Activated CD8-positive, alpha-beta memory T cell treated with anti-CD3 and anti-CD28 coated beads, Interleukin-2, amount 10 ng/mL, durations not matched to agents 7 days and 5 days (primary cell): ENCODE data around the gene GARS1. TPM values are rescaled to one million over a fixed set of nuclear protein-coding genes. Genes with fewer than 3 reads are reported as not detected.

Source experiments
- ATAC-seq: fragments of 150-1000 bp; cut with Tn5 transposase; one replicate; pipeline ENCODE4 v1.10.0; 2021; ENCODE audit warnings: moderate library complexity
- CTCF ChIA-PET: fragments of 350-600 bp; sonication (Branson Sonifier 250); formaldehyde crosslinking; loops from one replicate; lab custom pipeline; 2021; ENCODE audit warnings: antibody characterized with exemption; lab: Charles Lee
- DNase-seq: peaks from one replicate; pipeline ENCODE4 v3.0.0-alpha.2; 2020
- H3K27ac Mint-ChIP-seq: one replicate; pipeline ENCODE4 v1.8.0; 2021; ENCODE audit warnings: mild to moderate bottlenecking, mixed read lengths
- H3K27me3 Mint-ChIP-seq: one replicate; pipeline ENCODE4 v1.8.0; 2021; ENCODE audit warnings: mixed read lengths
- H3K36me3 Mint-ChIP-seq: one replicate; pipeline ENCODE4 v1.8.0; 2021; ENCODE audit warnings: mild to moderate bottlenecking, mixed read lengths
- H3K4me1 Mint-ChIP-seq: one replicate; pipeline ENCODE4 v1.8.0; 2021; ENCODE audit warnings: mixed read lengths
- H3K4me3 Mint-ChIP-seq: one replicate; pipeline ENCODE4 v1.8.0; 2021; ENCODE audit warnings: mild to moderate bottlenecking, moderate library complexity, mixed read lengths
- H3K9me3 Mint-ChIP-seq: one replicate; pipeline ENCODE4 v1.8.0; 2022; ENCODE audit warnings: low read depth, mixed read lengths
- total RNA-seq, 2 experiments: library from RNA; stranded (reverse); gene quantifications; one replicate each; pipeline ENCODE4 v1.2.3, GENCODE V29; 2021

The GARS1 gene
- total RNA-seq, 2 experiments from 2014 or later, result 203 to 260 TPM

DNA sequence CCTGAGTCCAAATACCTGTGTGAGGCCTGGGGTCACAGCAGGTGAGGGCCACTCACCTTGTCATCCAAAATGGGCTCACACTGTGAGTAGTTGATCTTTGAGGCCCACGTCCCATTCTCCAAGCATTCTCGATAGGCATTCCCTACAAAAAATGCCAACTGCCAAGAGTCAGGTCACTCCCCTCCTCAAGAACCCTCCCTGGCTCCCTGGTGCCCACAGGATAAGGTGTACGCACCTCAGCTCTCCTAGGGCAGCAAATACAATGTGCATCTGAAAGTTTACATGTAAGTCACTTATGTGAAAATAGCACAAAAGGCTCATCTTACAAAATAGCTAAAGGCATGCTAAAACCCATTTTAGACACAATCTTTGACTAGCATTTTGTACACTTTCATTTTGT lies 72.5 kb downstream of the GARS1 start:
- H3K4me1 Mint-ChIP-seq, result no peaks in the 10 kb centered on the region
- no peak overlapping the region for H3K4me3 Mint-ChIP-seq
- CTCF ChIA-PET, result interaction anchor here (0.9 to 1.6 kb wide), 2 partner anchors 13 to 73 kb away, joined by 3 to 4 read pairs; no protein-coding TSS in a partner anchor
- no peak for DNase-seq
- H3K36me3 Mint-ChIP-seq, result no peaks in the 10 kb centered on the region
- H3K9me3 Mint-ChIP-seq, result no peaks in the 10 kb centered on the region
- no peaks in the 10 kb centered on the region for H3K27me3 Mint-ChIP-seq
- H3K27ac Mint-ChIP-seq, result no peak overlapping the region
- ATAC-seq, result no peak

DNA sequence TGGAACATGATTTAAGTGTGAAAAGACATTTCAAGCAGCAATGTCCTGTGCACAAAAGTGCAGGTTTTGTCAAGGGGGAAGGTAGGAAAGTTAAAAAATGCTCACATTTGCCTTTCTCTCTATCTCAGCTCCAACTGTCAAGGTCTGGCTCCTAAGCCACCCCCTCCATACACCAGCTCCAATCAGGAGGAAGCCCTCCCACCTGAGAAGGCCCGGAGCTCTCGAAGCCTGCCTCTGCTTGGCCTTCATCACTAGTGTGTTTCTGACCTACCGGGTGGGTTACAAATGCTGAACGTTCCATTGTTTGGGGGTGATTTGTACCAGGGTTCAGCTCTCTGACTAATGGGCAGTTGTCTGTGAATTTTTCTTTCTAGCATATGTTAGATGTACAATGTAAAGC lies 73.4 kb downstream of the GARS1 start:
- Mint-ChIP-seq H3K4me3 (no peak overlapping the region), H3K9me3 (no peaks in the 10 kb centered on the region), H3K27ac (no peak overlapping the region), H3K36me3 (no peaks in the 10 kb centered on the region), H3K27me3 (no peaks in the 10 kb centered on the region), H3K4me1 (no peaks in the 10 kb centered on the region)
- CTCF ChIA-PET, result interaction anchor here (0.9 kb wide), 1 partner anchor 12 kb away, joined by 3 read pairs; no protein-coding TSS in a partner anchor
- ATAC-seq (no peak), DNase-seq (no peak)

DNA sequence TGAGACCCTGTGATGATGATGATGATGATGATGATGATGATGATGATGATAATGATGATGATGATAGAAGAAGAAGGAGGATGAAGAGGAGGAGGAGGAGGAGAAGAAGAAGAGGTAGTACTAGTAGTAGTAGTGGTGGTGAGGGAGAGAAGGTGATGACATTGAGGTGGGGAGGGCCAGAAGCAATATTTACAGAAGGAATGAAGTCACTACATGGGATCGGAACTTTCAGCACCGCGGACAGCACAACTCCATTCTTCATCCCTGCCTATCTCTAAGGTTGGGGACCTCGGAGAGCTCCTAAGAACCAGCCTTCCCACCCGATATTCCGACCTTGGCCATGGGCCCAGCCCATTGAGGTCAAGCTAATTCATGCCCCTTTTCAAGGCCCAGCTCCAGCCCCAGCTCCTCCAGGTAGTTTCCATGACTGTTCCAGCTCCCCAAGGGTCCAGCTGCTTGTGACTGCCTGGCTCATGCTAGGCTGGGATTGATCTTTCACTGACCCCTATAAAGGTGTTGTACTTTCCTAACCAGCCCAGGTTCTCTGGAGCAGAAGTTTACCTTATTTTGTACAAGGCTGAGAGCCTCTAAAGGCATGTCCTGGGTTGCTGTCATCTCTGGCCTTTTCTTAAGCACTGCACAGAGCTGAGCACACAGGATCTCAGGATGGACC lies 77.3 kb downstream of the GARS1 start:
- H3K4me3 Mint-ChIP-seq, result no peak overlapping the region

DNA sequence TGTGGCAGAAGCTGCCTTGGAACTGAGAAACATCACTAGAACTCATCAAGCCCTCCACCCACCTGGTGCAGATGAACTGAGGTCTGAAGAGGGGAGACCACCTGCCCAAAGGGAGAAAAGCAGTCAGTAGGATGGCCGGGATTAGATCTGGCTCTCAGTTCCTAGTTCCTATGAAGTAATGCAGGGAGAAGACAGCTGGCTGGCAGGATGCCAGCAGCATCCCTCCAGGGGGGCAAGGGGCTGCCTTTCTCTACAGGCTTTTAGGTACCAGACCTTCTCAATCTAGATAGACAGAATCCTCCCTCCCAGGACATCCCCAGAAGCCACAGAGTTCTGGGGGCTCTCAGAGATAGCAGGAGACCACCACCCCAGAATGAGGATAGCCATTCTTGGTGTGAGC lies 79.7 kb downstream of the GARS1 start:
- Mint-ChIP-seq H3K36me3 (no peaks in the 10 kb centered on the region), H3K27ac (no peak overlapping the region), H3K4me3 (no peak overlapping the region), H3K9me3 (no peaks in the 10 kb centered on the region), H3K4me1 (no peaks in the 10 kb centered on the region), H3K27me3 (peaks cover 21% of the 10 kb centered on the region)
- ATAC-seq (no peak), DNase-seq (no peak)
- CTCF ChIA-PET, result no interaction called here

More for the DNA sequence above, 77.3 kb downstream of the GARS1 start:
- Mint-ChIP-seq H3K27ac (no peak overlapping the region), H3K4me1 (no peaks in the 10 kb centered on the region), H3K36me3 (no peaks in the 10 kb centered on the region), H3K9me3 (no peaks in the 10 kb centered on the region), H3K27me3 (peaks cover under 1% of the 10 kb centered on the region)
- DNase-seq (peak; percentile 50), ATAC-seq (peak; percentile 45)
- CTCF ChIA-PET, result no interaction called here

DNA sequence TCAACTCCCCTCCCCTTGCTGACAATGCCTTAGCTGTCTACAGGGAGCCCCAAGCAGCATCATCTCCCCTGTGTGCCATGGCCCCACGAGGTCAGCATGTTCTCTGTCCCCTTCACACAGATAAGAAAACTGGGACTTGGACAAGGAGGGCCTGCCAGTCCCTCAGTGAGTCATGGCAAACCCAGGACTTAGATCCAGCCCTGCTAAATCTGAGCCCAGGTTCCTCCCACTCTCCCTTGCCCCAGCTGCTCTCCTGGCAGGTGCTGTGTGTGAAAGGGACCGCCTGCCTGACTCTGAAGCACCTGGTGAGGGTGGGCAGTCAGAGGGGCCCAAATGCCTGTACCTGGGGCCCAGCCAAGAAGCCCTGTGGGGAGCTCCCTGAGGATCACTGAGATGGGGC lies 80.2 kb downstream of the GARS1 start:
- no peaks in the 10 kb centered on the region for H3K4me1 Mint-ChIP-seq
- no peak overlapping the region for H3K4me3 Mint-ChIP-seq
- peaks cover 26% of the 10 kb centered on the region for H3K27me3 Mint-ChIP-seq
- no peak for ATAC-seq
- H3K27ac Mint-ChIP-seq, result no peak overlapping the region
- CTCF ChIA-PET, result no interaction called here
- no peaks in the 10 kb centered on the region for H3K36me3 Mint-ChIP-seq
- DNase-seq, result no peak
- no peaks in the 10 kb centered on the region for H3K9me3 Mint-ChIP-seq

DNA sequence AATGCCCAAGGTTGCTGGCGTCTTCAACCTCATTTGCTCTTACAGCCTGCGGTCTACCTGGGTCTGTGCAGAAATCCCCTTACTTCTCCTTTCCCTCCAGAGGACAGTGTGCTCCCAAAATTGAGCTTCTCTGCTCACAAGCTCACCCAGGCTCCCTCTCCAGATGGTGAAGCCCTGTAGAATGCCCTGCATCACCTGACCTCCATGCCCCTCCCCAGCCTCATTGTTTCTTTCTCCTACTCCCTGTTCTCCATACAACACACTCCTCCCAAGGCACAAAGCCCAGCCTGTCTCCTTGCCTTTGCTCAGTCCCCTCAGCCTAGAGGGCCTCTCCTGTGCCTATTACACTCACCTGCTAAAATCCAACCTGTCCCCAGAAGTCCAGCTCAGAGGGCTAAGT lies 84.1 kb downstream of the GARS1 start:
- CTCF ChIA-PET, result no interaction called here
- peaks cover 61% of the 10 kb centered on the region for H3K27me3 Mint-ChIP-seq
- no peak for DNase-seq
- H3K36me3 Mint-ChIP-seq, result no peaks in the 10 kb centered on the region
- H3K9me3 Mint-ChIP-seq, result no peaks in the 10 kb centered on the region
- H3K4me3 Mint-ChIP-seq, result no peak overlapping the region
- ATAC-seq, result no peak
- H3K27ac Mint-ChIP-seq, result no peak overlapping the region
- peaks cover 8% of the 10 kb centered on the region for H3K4me1 Mint-ChIP-seq

DNA sequence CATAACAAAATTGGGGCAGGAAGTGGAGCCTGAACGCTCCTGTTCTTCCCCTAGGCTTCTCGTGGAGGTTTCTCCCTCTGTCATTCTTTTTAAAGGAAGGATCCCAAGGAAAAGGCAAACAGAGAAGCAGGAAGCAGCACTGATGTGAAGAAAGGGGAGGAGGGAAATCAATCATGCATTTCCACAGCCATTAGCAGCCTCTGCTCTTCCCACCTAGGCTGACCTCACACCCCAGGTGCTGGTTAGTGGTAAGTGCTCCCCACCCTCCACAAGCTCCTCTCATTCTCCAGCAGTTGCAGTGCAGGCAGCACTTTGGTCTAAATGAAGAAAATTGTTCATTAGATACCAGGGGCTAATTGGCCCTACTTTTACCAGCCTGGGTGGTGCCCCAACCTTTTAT lies 85.0 kb downstream of the GARS1 start:
- no peak for DNase-seq
- H3K4me1 Mint-ChIP-seq, result peaks cover 8% of the 10 kb centered on the region
- no peak overlapping the region for H3K27ac Mint-ChIP-seq
- H3K9me3 Mint-ChIP-seq, result no peaks in the 10 kb centered on the region
- H3K4me3 Mint-ChIP-seq, result no peak overlapping the region
- CTCF ChIA-PET, result interaction anchor here (1.4 to 1.9 kb wide), 2 partner anchors 12 to 19 kb away, joined by 3 to 6 read pairs; no protein-coding TSS in a partner anchor
- H3K36me3 Mint-ChIP-seq, result no peaks in the 10 kb centered on the region
- H3K27me3 Mint-ChIP-seq, result peaks cover 70% of the 10 kb centered on the region
- ATAC-seq, result no peak

DNA sequence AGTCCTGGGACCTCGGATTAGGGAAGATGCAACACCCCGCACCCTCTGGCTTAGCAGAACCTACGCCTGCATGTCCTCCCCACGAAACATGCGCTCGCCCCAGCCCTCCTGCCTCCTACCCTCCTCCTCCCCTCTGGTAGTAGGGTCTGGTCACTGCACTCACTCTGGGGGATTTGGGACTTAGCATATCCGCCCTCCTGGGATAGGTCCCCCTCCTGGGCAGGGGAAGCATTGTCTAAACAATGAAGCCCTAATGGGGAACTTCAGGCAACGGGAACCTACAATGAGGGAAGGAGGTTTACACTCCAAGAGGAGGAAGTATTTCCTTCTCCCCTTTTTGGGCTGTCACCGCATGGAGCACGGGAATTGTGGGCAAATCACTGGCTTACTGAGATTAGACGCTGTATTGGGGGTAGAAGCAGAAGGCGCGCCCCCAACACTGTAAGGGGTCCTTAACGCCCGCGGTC lies 86.7 kb downstream of the GARS1 start:
- Mint-ChIP-seq H3K27ac (no peak overlapping the region), H3K9me3 (no peaks in the 10 kb centered on the region), H3K27me3 (peaks cover 72% of the 10 kb centered on the region), H3K4me3 (peak overlapping the region; percentile 24), H3K36me3 (no peaks in the 10 kb centered on the region), H3K4me1 (peaks cover 8% of the 10 kb centered on the region)
- ATAC-seq (no peak), DNase-seq (no peak)
- CTCF ChIA-PET, result interaction anchor here (1.1 to 1.9 kb wide), 4 partner anchors 10 to 19 kb away, joined by 3 to 7 read pairs (median 4); no protein-coding TSS in a partner anchor

DNA sequence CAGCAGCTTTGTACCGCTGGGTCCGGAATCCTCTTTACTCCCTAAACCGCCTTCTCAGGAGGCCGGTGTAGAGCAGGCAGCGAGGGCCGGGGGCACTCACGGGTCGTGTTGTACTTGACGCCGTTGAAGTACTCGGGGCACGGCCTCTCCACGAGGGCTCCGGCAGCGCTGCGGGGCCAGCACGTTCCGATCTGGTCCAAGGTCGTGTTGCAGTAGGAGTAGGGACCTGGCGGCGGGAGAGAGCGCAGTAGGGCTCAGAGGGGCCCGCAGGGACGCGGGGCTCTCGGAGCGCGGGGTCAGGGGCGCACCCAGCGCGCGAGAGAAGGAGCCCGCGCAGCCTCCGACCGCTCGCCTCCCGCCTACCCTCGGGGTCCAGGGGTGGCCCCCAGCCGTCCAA lies 87.1 kb downstream of the GARS1 start:
- CTCF ChIA-PET, result interaction anchor here (0.5 to 2.6 kb wide), 8 partner anchors 9 to 130 kb away, joined by 3 to 24 read pairs (median 3); no protein-coding TSS in a partner anchor
- Mint-ChIP-seq H3K9me3 (no peaks in the 10 kb centered on the region), H3K4me1 (peaks cover 8% of the 10 kb centered on the region), H3K27ac (no peak overlapping the region), H3K4me3 (no peak overlapping the region), H3K27me3 (peaks cover 72% of the 10 kb centered on the region), H3K36me3 (no peaks in the 10 kb centered on the region)
- ATAC-seq (peak; percentile 17), DNase-seq (no peak)

DNA sequence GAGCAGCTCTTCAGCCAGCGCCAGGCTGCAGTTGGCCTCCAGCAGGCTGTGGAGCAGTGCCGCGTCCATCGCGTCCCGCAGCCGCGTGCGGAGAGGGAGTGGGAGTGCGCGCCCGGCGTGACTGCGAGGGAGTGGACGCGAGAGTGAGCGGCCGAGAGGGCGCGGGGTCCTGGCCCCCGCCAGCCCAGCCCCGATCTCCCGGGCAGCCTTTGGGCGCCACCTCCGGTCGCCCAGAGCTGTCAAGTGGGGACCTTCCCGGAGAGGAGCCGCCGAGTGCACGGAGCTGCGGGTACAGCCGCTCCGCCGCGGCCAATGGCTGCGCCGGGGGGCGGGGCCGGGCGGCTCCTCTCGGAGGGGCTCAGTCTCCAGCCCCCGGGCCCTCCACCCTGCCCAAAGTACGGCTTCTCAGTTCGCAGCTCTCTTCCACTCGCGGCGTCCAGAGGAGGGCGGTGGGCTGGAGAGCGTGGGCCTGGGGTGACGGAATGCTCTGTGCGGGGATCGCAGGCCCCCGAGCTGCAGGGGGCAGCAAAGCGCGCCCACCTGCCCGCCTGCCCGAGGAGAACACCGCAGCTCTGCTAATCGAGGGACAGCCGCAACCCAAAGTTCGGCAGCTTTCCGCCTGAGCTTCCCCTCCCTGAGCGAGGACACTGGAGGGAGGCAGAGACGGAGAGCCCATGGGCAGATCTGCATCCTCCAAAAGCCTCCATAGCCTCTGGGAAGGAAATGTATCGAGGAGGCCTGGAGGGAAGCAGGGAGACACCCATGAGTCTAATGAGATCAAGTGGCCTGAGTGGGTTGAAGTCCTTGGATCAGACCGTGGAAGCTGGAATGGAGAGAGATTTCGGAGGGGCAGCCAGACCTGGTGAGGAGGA lies 87.8 kb downstream of the GARS1 start, which contains the start of gene CRHR2:
Gene CRHR2 (minus strand): TSS at position 245 of the 872 bp plus-strand sequence. CDS start 176 bp downstream, at position 69.
- Mint-ChIP-seq H3K4me3 (peak within 1 kb of the TSS; percentile 30), H3K27ac (no peak within 1 kb of the TSS), H3K9me3 (no peaks in the 10 kb centered on the region), H3K36me3 (no peaks in the 10 kb centered on the region), H3K4me1 (peaks cover 8% of the 10 kb centered on the region), H3K27me3 (peaks cover 67% of the 10 kb centered on the region)
- DNase-seq (no peak), ATAC-seq (peak; percentile 64)
- CTCF ChIA-PET, result interaction anchor here (0.5 to 2.6 kb wide), 11 partner anchors 9 to 131 kb away, joined by 3 to 24 read pairs (median 3); no protein-coding TSS in a partner anchor

DNA sequence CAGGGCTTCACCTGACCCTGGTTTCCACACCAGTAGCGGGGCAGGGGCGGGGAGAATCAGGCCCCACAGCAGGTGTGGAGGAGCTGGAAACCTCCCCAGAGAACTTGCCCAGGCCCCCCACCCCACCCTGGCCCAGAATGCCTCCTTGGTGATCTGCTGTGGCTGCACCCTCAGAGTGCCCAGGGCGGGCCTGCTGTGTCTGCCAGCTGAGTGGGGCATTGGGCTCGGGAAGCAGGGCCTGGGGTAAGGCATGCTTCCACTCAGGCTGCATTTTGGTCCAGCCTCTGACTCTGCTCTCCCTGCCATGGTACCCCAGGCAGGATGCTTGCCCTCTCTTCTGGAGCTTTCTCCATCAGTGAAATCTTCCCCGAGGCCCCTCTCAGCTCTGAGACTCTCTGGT lies 88.6 kb downstream of the GARS1 start:
- peaks cover 8% of the 10 kb centered on the region for H3K4me1 Mint-ChIP-seq
- no peak overlapping the region for H3K4me3 Mint-ChIP-seq
- ATAC-seq (no peak), DNase-seq (no peak)
- H3K27ac Mint-ChIP-seq, result no peak overlapping the region
- CTCF ChIA-PET, result interaction anchor here (1.2 to 2.6 kb wide), 4 partner anchors 10 to 57 kb away, joined by 4 to 24 read pairs (median 6); no protein-coding TSS in a partner anchor
- no peaks in the 10 kb centered on the region for H3K36me3 Mint-ChIP-seq
- no peaks in the 10 kb centered on the region for H3K9me3 Mint-ChIP-seq
- H3K27me3 Mint-ChIP-seq, result peaks cover 62% of the 10 kb centered on the region
